ENCODE measurements around the gene ZBTB5. TPM values are rescaled to one million over a fixed set of nuclear protein-coding genes. Genes with fewer than 3 reads are reported as not detected.

ZBTB5 gene
- total and polyA plus RNA-seq, 2 of the 8 experiments (the other 6 are each of a cell fraction or from before 2014, with no cell fraction given): 13.3 to 14.5 TPM

DNA sequence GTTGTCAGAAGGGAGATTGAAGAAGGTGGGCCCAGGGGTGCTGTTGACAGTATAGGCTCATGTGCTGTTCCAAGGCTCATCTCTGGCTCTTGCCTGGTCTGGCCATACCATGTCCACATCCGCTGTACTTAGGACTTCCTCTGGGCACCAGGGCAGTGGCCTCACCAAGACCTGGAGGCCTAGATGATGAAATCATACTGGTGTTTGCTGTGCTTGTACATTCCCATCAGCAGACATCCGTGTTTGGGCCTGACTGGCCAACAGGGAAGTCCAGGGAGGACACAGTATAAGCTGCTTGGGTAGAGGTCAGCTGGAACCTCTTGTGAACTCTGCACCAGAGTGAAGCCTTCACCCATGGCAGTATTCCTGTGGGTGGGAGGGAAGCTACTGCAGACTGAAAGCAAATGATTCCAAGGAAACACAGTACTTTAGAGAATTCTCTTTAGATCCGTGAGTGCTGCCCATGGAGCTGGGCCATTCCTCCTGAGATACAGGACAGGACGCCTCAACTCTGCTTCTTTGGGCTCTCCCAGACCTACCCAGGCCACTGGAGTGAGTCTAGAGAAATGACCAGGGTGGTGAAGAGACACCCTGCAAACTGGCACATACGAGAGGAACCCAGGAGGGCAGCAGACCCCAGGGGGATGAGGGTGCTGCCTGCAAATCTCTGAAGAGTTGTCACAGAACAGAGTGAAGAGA, 43.0 kb upstream of the ZBTB5 start (continued):
- TF ChIP-seq, protein P1, sequence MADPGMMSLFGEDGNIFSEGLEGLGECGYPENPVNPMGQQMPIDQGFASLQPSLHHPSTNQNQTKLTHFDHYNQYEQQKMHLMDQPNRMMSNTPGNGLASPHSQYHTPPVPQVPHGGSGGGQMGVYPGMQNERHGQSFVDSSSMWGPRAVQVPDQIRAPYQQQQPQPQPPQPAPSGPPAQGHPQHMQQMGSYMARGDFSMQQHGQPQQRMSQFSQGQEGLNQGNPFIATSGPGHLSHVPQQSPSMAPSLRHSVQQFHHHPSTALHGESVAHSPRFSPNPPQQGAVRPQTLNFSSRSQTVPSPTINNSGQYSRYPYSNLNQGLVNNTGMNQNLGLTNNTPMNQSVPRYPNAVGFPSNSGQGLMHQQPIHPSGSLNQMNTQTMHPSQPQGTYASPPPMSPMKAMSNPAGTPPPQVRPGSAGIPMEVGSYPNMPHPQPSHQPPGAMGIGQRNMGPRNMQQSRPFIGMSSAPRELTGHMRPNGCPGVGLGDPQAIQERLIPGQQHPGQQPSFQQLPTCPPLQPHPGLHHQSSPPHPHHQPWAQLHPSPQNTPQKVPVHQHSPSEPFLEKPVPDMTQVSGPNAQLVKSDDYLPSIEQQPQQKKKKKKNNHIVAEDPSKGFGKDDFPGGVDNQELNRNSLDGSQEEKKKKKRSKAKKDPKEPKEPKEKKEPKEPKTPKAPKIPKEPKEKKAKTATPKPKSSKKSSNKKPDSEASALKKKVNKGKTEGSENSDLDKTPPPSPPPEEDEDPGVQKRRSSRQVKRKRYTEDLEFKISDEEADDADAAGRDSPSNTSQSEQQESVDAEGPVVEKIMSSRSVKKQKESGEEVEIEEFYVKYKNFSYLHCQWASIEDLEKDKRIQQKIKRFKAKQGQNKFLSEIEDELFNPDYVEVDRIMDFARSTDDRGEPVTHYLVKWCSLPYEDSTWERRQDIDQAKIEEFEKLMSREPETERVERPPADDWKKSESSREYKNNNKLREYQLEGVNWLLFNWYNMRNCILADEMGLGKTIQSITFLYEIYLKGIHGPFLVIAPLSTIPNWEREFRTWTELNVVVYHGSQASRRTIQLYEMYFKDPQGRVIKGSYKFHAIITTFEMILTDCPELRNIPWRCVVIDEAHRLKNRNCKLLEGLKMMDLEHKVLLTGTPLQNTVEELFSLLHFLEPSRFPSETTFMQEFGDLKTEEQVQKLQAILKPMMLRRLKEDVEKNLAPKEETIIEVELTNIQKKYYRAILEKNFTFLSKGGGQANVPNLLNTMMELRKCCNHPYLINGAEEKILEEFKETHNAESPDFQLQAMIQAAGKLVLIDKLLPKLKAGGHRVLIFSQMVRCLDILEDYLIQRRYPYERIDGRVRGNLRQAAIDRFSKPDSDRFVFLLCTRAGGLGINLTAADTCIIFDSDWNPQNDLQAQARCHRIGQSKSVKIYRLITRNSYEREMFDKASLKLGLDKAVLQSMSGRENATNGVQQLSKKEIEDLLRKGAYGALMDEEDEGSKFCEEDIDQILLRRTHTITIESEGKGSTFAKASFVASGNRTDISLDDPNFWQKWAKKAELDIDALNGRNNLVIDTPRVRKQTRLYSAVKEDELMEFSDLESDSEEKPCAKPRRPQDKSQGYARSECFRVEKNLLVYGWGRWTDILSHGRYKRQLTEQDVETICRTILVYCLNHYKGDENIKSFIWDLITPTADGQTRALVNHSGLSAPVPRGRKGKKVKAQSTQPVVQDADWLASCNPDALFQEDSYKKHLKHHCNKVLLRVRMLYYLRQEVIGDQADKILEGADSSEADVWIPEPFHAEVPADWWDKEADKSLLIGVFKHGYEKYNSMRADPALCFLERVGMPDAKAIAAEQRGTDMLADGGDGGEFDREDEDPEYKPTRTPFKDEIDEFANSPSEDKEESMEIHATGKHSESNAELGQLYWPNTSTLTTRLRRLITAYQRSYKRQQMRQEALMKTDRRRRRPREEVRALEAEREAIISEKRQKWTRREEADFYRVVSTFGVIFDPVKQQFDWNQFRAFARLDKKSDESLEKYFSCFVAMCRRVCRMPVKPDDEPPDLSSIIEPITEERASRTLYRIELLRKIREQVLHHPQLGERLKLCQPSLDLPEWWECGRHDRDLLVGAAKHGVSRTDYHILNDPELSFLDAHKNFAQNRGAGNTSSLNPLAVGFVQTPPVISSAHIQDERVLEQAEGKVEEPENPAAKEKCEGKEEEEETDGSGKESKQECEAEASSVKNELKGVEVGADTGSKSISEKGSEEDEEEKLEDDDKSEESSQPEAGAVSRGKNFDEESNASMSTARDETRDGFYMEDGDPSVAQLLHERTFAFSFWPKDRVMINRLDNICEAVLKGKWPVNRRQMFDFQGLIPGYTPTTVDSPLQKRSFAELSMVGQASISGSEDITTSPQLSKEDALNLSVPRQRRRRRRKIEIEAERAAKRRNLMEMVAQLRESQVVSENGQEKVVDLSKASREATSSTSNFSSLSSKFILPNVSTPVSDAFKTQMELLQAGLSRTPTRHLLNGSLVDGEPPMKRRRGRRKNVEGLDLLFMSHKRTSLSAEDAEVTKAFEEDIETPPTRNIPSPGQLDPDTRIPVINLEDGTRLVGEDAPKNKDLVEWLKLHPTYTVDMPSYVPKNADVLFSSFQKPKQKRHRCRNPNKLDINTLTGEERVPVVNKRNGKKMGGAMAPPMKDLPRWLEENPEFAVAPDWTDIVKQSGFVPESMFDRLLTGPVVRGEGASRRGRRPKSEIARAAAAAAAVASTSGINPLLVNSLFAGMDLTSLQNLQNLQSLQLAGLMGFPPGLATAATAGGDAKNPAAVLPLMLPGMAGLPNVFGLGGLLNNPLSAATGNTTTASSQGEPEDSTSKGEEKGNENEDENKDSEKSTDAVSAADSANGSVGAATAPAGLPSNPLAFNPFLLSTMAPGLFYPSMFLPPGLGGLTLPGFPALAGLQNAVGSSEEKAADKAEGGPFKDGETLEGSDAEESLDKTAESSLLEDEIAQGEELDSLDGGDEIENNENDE (IDR thresholded peaks at IDR 0.05; ENCODE audit: insufficient replicate concordance, low read length): no peak
- TF ChIP-seq EGR1 (IDR thresholded peaks at IDR 0.05; ENCODE audit: borderline replicate concordance, low read depth, low read length) (no peak), SUZ12 (IDR thresholded peaks at IDR 0.05; ENCODE audit: low read length) (no peak), SIRT6 (IDR thresholded peaks at IDR 0.05; ENCODE audit: low read length) (no peak), SP2 (IDR thresholded peaks at IDR 0.05; ENCODE audit: low read length) (no peak), RFX5 (IDR thresholded peaks at IDR 0.05; ENCODE audit: borderline replicate concordance, low read depth, low read length) (no peak)

All from H1 (cell line).